Measurements from ENCODE around the gene ATP9A. TPM values are rescaled to one million over a fixed set of nuclear protein-coding genes. Genes with fewer than 3 reads are reported as not detected.

The ATP9A gene
- polyA plus RNA-seq, 1 donor (not counting 4 experiments of a cell fraction or from before 2014, with no cell fraction given): 5.8 TPM

DNA sequence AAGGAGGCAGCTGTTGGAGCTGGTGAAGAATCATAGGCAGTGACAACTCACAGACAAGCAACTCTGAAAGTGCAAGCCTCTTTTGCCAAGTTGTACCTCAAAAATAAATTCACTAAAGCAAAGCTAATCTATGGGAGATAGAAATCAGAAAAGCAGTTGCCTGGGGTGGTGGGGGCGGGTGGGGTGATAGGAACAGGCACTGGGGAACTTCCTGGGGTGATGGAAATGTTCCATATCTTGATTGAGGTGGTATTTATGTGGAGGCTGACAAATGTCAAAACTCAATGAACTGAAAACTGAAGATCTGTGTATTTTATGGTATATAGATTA, 52.4 kb downstream of the ATP9A start:
- FAIRE-seq: no peak
- DNase-seq (ENCODE audit: low read depth, low spot score): no peak
- H3K4me2 ChIP-seq (ENCODE audit: control insufficient read depth, extremely low read depth, insufficient read depth, low read depth, low read length): no peak overlapping the region

DNA sequence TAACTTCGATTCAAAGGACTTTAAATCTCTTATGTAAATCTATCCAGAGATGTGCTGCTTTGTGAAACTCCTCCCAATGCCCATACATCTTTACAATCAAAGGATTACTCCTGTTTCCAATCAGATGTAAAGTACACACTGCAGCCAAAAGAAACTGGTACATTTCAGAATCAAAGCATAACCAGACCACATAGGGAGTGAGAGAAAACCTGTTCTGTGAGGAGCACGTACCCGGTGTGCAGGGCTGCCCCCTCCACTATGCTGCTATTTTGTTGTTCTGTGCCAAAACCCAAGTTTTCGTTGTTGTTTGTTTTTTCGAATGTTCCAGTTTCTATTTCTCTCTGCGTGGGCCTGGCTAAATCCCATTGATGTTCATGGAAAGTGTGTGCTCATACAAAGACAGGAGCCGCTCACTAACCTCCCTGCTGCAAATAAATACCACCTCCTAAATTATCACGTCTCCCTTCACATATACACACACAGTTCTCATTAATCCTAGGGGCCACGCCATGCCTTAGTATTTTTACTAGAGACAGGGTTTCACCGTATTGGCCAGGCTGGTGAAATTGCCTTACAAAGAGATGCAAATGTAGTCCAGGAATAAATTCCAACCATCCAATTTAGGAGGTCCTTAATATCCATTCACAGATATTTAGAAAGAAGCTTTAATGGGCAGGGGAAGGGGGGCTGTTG, 52.9 kb downstream of the ATP9A start:
- no peaks in the 10 kb centered on the region for H3K79me2 ChIP-seq (ENCODE audit: control insufficient read depth, insufficient read depth, low read length)
- no peak overlapping the region for H3K27ac ChIP-seq (ENCODE audit: control insufficient read depth, insufficient read depth, low read length)
- H3K4me1 ChIP-seq (ENCODE audit: control insufficient read depth, extremely low read depth, insufficient read depth, low read length): no peaks in the 10 kb centered on the region
- dilution Hi-C loops (cut with MboI; ENCODE audit: extremely low pct_ligation_motif_present, low sequenced_read_pairs): no loop called here
- H3K9ac ChIP-seq (ENCODE audit: control insufficient read depth, extremely low read depth, insufficient read depth, low read length): no peak overlapping the region
- H3K9me1 ChIP-seq (ENCODE audit: control insufficient read depth, extremely low read depth, insufficient read depth, low read length): no peaks in the 10 kb centered on the region
- H3K4me2 ChIP-seq (ENCODE audit: control insufficient read depth, extremely low read depth, insufficient read depth, low read depth, low read length): peak overlapping the region; percentile 8
- H3K4me3 ChIP-seq (ENCODE audit: control insufficient read depth in 2 of 3, extremely low read depth in 1 of 3, insufficient read depth in 2 of 3, low read depth in 1 of 3, low read length in 3 of 3): no peak overlapping the region
- H4K20me1 ChIP-seq (ENCODE audit: control insufficient read depth, extremely low read depth, insufficient read depth, low read length): no peaks in the 10 kb centered on the region
- DNase-seq (ENCODE audit: low read depth, low spot score) (no peak), FAIRE-seq (no peak)
- H3K27me3 ChIP-seq (ENCODE audit: control insufficient read depth, extremely low read depth, insufficient read depth, low read length): no peaks in the 10 kb centered on the region
- TF ChIP-seq CTCF (optimal IDR thresholded peaks at IDR 0.05 in 1 of 3, IDR thresholded peaks at IDR 0.05 in 1 of 3, conservative IDR thresholded peaks at IDR 0.05 in 1 of 3; ENCODE audit: extremely low read depth in 1 of 3, insufficient read depth in 2 of 3, low read length in 3 of 3): no peak
- no peak for TF ChIP-seq EZH2 (IDR thresholded peaks at IDR 0.05; ENCODE audit: low read length)
- H3K36me3 ChIP-seq (ENCODE audit: control insufficient read depth in 2 of 2, extremely low read depth in 1 of 2, insufficient read depth in 2 of 2, low read length in 2 of 2): peaks cover 0 to 2% of the 10 kb centered on the region in 2 experiments
- peak overlapping the region; percentile 55 for H2AFZ ChIP-seq (ENCODE audit: control insufficient read depth, low read length)
- H3K9me3 ChIP-seq (ENCODE audit: control insufficient read depth, low read depth, low read length): no peaks in the 10 kb centered on the region

More for the DNA sequence above, 52.4 kb downstream of the ATP9A start:
- Histone ChIP-seq H3K9me1 (ENCODE audit: control insufficient read depth, extremely low read depth, insufficient read depth, low read length) (no peaks in the 10 kb centered on the region), H3K4me1 (ENCODE audit: control insufficient read depth, extremely low read depth, insufficient read depth, low read length) (no peaks in the 10 kb centered on the region), H3K36me3 (ENCODE audit: control insufficient read depth in 2 of 2, extremely low read depth in 1 of 2, insufficient read depth in 2 of 2, low read length in 2 of 2) (peaks cover 0 to 2% of the 10 kb centered on the region in 2 experiments), H3K27ac (ENCODE audit: control insufficient read depth, insufficient read depth, low read length) (no peak overlapping the region), H3K4me3 (ENCODE audit: control insufficient read depth in 2 of 3, extremely low read depth in 1 of 3, insufficient read depth in 2 of 3, low read depth in 1 of 3, low read length in 3 of 3) (no peak overlapping the region), H3K9ac (ENCODE audit: control insufficient read depth, extremely low read depth, insufficient read depth, low read length) (no peak overlapping the region), H3K79me2 (ENCODE audit: control insufficient read depth, insufficient read depth, low read length) (no peaks in the 10 kb centered on the region), H3K9me3 (ENCODE audit: control insufficient read depth, low read depth, low read length) (no peaks in the 10 kb centered on the region), H3K27me3 (ENCODE audit: control insufficient read depth, extremely low read depth, insufficient read depth, low read length) (no peaks in the 10 kb centered on the region), H4K20me1 (ENCODE audit: control insufficient read depth, extremely low read depth, insufficient read depth, low read length) (no peaks in the 10 kb centered on the region), H2AFZ (ENCODE audit: control insufficient read depth, low read length) (no peak overlapping the region)
- TF ChIP-seq EZH2 (IDR thresholded peaks at IDR 0.05; ENCODE audit: low read length) (no peak), CTCF (optimal IDR thresholded peaks at IDR 0.05 in 1 of 3, IDR thresholded peaks at IDR 0.05 in 1 of 3, conservative IDR thresholded peaks at IDR 0.05 in 1 of 3; ENCODE audit: extremely low read depth in 1 of 3, insufficient read depth in 2 of 3, low read length in 3 of 3) (no peak)
- dilution Hi-C loops (cut with MboI; ENCODE audit: extremely low pct_ligation_motif_present, low sequenced_read_pairs): no loop called here
